CD4-positive, alpha-beta T cell treated with Interleukin-17A for 1 hour (primary cell): ENCODE data around the gene GTF3C6.
"Not testable (repeated sequence)": the region's sequence is repeated elsewhere in the genome, so short reads cannot be mapped to it uniquely, and the experiment has no call there.

Experiments
- DNase-seq: peaks from one replicate; pipeline ENCODE4 v3.0.0-alpha.2; 2020

Gene GTF3C6, protein sequence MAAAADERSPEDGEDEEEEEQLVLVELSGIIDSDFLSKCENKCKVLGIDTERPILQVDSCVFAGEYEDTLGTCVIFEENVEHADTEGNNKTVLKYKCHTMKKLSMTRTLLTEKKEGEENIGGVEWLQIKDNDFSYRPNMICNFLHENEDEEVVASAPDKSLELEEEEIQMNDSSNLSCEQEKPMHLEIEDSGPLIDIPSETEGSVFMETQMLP

DNA sequence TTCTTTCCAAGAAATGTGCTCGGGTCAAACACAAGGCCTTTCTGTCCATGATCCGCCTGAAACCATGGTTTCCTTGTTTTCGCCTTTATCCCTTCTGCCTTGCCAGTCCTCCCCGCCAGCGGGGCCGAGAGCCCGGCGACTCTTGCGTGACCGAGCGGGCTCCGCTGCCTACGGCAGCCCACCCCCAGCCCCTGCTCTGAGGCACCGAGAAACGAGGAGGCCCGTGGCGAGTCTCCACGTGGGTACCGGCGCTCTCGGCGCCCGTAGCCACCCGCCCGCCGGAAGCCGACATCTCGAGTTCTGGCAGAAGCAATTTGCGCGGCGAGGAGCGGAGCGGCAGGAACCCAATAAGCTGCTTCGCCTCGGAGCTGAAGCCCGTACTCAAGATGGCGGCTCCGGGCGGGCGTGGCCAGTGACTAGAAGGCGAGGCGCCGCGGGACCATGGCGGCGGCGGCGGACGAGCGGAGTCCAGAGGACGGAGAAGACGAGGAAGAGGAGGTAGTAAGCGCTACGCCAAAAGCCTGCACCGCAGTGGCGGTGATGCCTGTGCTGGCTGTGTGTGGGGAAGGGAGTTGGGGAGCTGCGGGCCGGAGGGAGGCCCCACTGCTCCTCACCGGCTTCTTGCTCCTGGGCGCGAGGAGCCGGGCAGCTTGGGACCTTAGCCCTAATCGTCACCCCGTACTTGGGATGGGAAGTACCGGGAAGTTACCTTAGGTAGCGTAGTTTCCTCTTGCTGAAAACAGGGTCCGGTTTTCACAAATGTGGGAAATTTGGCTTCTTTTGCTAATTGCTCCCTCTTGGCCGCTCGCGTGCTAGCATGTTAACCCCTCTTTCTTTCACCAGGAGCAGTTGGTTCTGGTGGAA is at the start of gene GTF3C6:
Gene GTF3C6, plus strand, starts transcription at position 378 of the 864 bp plus-strand sequence. Its CDS starts 64 bp downstream, at position 442.
- peak; percentile 94 for DNase-seq

DNA sequence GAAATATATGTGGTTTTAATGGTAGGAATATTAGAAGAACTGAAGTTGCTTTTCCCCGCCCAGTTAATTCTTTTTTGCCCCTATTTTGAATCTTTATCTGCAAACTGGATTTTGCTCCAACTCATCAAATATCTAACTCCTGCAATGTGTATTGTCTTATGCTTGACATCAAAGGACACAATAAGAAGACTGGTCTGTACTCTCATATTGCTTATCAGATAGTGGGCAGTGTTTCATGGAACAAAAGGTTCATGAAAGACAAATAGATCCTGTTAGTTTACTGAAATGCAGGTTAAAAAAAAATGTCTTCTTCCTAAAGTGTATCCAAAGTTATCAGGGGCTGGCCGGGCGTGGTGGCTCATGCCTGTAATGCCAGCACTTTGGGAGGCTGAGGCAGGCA is 27.7 kb upstream of the GTF3C6 start:
- no peak for DNase-seq

DNA sequence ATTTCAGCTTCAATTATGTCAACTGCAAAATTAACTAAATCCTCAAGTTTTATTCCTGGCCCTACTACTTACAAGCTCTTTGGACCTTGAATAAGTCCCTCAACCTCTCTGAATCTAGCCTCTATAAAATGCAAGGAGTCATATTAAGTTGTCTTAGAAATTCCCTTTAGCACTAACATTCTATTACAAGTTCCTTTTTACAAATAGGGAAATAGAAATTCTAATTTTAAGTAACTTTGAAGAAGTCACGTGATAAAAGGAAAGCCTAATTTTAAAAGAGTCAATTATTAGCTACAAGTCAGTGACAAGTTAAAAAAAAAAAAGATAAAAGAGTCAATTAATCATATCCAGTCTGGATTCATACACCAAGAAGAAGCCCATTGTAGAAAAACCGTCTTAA is 24.6 kb upstream of the GTF3C6 start:
- DNase-seq, result no peak

DNA sequence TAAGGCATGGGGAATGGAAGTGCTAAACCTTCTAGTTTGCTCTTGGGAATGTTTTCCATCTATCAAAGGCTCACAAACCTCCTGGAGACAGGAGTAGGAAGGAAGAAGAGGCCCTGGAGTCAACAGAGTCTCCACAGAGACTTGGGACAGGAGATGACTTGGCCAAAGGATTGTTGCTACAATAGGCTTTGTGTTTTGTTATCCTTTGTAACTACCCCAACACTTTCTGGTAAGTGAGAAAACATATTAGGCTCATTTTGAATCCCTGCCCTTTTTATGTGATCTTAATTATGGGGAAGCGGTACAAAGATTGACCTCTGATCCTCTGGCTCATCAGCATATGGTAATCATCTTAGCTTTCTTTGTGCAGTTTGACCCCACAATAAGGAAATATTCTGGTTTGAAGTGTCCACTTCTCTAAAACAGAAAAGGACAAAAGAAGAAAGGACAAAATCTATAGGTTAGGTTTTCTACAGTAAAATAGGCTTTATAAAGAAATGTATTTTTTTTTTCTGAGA is 24.1 kb upstream of the GTF3C6 start:
- no peak for DNase-seq

DNA sequence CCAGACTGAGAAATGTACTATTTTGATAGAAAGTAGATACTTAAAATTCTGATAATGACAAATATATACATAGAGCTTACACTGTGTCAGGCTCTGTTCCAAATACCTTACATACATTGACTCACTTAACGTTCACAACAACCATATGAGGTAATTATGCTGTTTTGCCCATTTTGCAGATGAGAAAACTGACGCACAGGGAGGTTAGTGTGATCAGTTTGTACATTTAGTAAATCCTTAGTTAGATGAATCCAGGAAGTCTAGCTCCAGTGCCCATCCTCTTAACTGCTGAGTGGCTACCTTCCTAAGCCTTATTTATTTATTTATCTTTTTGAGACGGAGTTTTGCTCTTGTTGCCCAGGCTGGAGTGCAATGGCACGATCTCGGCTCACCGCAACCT is 23.3 kb upstream of the GTF3C6 start:
- DNase-seq, result no peak

DNA sequence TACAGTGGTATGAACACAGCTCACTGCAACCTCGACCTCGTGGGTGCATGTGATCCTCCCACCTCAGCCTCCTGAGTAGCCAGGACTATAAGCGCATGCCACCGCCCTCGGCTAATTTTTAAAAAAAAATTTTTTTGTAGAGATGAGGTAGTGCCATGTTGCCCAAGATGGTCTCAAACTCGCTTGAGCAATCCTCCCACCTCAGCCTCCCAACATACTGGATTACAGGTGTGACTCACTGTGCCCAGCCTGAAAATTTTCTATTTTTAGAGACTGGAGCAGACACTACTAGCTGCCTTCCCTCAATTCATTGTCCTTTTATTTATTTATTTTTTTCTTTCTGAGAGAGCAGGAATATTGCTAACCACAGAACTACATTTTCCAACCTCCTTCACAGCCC is 20.3 kb upstream of the GTF3C6 start:
- DNase-seq, result no peak

DNA sequence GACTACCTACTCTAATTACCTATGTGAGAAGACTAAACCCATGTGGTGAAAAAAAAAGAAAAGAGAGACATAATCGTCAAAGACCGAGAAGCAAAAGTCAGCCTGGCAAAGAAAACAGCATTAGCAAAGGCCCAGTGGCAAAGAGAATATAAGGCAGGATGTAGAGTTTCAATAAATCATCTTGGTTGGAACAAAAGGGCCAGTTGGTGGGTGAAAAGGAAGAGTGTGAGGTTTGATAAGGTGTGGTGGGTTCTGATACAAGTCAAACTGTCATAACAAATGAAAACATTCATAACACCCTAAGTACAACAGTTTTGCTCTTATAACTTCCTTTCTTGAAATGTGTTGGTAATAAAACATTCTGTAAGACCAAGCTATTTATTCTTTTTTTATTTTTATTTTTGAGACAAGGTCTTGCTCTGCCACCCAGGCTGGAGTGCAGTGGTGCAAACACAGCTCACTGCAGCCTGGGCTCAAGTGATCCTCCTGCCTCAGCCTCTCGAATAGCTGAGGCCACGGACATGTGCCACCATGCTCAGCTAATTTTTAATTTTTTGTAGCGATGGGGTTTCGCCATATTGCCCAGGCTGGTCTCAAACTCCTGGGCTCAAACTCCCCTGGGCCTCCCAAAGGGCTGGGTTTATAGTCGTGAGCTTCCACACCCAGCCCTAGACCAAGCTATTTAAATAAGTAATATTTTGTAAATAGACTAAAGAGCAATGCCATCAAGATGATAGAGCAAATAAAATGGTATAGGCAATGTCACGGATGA is 18.9 kb upstream of the GTF3C6 start:
- DNase-seq, result no peak

DNA sequence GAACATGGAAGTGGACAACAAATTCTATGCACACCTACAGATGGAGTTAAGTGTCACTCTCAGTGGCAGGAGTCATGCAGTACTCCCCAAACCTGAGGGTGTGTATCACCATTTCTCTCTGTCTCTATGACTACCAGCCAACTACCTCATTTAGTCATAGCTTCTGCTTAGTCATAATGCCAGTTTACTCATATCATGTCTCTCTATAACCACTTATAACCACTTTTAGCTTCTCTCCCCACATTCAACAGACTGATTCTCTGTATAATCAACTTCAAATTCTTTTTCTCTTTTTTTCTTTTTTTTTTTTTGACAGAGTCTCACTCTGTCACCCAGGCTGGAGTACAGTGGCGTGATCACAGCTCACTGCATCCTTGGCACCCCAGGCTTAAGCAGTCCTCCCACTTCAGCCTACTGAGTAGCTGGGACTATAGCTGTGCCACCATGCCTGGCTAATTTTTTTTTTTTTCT is 13.8 kb upstream of the GTF3C6 start:
- peak; percentile 55 for DNase-seq

DNA sequence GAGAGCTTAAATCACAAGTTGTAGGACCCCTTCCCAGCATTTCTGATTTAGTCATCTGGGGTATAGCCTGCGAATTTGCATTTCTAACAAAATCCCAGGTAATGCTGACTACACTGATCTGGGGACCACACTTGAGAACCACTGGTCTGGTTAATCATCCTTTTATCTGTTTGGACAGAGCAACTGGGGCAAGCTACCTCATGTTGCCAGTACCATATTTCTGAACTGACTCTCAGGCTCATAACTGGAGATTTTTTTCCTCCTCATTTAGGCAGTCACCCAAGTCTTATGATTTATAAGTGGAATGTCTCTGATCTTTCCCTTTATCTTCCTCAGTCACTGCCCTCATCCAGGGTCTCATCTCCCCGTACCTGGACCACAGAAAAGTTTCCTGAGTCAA is 12.0 kb upstream of the GTF3C6 start:
- DNase-seq, result no peak

DNA sequence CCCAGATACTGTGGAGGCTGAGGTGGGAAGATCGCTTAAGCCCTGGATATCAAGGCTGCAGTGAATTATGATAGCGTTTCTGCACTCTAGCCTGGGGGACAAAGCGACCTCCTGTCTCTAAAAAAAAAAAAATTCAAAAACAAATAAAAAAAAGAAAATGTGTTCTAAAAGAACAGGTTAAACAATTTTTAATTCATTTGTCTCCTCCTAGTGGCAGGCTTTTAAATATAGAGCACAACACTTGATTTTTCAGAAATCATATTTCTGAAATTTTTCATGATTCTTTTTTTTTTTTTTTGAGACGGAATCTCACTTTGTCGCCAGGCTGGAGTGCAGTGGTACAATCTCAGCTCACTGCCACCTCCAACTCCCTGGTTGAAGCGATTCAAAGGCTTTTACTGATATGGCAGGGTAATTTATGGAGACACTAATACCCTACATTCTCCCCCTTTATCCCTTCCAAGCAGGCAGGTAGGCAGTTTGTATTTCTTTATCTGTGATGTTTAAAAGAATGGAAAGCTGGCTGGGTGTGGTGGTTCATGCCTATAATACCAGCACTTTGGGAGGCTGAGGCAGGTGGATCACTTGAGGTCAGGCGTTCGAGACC is 8.7 kb upstream of the GTF3C6 start:
- DNase-seq, result peak; percentile 58

DNA sequence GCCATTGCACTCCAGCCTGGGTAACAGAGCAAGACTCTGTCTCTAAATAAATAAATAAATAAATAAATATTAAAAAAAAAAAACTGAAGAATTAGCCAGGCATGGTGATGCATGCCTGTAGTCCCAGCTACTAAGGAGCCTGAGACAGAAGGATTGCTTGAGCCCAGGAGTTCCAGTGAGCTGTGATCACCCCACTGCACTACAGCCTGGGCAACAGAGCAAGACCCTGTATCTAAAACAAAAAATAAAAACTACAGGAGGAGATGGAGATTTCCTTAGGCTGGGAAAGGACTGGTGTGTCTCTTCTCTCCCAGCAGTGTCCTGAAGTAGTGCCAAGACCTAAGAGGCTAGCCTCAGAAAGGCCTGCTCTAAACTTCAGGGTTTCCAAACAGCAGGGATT is 8.1 kb upstream of the GTF3C6 start:
- no peak for DNase-seq

DNA sequence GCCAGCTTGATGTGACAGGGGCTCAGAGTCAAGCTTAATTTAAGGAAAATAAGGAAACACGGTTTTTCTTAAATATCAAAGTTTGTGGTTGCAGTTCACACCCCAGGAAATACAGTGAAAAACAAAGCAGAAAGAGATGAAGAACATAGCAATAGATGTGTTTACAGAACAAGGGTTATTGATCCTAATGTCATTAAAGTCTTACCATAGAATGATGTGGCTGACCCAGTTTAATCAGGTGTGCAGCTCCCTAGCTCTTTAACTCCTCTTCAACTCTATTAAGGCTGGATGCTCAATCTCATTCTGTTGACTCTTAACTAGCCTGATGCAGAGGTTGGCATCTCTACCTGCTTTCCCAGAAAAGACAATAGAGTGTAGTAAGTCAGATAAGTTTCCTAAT is 7.5 kb upstream of the GTF3C6 start:
- no peak for DNase-seq

DNA sequence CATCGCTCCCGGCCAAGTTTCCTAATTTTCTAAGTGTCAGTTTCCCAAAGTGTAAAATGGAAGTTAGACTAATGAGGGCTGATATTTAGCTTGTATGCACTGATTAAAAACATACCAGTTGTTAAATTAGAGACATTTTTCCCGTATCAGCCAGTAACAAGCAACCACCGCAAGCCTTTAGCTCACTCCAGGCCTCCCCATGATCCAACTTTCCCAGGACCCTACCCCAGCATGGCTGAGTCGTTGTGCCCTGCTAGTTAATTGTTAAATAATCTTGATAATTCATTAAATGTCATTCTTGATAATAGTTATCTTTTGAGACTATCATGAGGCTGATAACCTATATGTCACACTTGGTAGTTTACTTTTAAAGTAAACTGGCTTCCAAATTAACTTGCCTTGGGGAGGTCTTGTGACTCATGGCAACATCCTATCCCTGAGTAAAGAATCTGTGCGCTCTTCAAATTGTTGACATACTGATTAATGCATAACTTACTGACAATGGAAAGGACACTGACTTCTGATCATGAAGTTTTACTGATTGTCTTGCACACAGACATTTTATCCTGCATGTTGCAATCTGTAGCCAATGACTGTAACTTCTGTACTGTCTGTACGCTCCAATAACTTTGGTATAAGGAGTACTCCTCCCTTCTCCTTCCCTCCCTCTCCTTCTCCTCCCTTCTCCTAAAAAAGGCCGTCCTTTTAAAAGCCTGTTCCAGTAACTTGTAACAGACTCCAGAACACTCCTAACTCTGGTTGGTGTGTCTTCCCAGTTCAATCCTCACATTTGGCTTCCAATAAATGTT is 6.3 kb upstream of the GTF3C6 start:
- no peak for DNase-seq

DNA sequence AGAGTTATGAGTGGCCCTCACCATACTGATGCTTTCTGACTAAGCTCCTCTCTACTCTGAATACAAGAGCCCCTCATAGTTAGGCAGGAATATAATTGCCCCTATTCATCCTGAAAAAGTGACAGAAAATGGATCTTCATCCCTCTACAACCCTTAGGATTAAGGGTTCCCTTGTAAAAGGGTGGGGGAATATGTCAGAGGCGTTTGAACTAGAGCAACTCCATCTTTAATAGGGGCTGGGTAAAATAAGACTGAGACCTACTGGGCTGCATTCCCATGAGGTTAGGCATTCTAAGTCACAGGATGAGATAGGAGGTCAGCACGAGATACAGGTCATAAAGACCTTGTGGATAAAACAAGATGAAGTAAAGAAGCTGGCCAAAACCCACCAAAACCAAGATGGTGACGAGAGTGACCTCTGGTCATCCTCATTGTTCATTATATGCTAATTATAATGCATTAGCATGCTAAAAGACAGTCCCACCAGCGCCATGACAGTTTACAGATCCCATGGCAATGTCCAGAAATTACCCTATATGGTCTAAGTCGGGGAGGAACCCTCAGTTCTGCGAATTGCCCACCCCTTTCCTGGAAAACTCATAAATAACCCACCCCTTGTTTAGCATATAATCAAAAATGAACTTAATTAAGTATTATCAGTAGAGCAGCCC is 4.7 kb upstream of the GTF3C6 start:
- no peak for DNase-seq

DNA sequence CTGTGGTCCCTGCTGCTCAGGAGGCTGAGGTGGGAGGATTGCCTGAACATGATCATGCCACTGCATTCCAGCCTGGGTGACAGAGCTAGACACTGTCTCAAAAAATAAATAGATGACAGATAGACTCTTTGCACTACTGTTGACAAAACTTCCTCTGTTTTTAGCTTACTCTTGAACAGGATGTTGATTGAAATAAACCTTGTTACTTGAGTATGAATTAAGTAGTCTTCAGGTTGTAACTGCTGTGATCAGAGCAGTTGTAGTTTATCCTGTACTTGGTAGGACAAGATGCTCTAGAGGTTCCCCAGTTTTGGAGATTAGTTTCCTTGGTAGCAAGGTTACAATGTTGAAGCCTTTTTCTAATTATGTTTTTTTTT is 1.5 kb downstream of the GTF3C6 start:
- DNase-seq, result no peak

DNA sequence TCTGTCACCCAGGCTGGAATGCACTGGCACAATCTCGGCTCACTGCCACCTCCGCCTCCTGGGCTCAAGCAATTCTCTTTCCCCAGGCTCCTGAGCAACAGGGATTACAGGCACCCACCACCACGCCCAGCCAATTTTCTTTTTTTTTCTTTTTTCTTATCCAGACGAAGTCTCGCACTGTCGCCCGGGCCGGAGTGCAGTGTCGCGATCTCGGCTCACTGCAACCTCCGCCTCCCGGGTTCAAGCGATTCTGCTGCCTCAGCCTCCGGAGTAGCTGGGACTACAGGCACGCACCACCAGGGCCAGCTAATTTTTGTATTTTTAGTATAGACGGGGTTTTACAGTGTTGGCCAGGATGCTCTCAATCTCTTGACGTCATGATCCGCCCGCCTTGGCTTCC is 4.1 kb downstream of the GTF3C6 start:
- not testable (repeated sequence) for DNase-seq

DNA sequence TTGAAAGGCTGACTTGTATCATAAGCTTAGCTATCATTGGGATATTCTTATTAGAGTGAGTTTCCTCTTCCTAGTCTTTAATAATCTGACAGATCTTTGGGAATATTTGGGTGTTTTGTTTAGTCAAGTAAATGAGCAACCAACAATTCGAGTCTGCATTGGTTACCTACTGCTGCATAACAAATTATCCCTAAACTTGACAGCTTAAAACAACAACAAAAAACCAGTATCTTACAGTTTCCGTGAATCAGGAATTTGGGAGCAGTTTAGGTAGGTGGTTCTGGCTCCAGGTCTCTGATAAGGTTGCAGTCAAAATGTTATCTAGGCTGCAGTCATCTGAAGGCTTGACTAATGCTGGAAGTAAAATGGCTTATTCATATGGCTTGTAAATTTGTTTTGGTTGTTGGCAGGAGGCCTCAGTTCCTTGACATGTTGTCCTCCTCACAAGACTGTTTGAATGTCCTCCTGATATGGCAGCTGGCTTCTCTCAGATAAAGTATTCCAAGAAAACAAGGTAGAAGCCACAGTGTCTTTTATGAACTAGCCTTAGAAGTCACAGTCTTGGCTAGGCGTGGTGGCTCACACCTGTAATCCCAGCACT is 7.2 kb downstream of the GTF3C6 start:
- no peak for DNase-seq

DNA sequence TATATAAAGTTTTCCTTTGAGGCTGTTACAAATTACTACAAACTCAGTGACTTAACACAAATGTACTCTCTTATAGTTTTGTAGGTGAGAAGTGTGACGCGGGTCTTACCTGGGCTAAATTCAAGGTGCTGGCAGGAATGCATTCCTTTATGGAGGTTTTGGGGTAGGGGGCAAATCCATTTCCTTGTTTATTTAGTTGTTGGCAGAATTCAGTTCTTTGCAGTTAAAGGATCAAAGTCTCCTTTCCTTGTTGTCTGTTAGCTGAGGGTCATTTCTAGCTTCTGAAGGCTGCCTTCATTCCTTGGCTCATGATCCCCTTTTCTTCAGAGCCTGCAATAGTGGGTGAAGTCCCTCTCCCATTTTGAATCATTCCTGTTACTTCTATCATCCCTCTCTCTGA is 10.2 kb downstream of the GTF3C6 start:
- not testable (repeated sequence) for DNase-seq

DNA sequence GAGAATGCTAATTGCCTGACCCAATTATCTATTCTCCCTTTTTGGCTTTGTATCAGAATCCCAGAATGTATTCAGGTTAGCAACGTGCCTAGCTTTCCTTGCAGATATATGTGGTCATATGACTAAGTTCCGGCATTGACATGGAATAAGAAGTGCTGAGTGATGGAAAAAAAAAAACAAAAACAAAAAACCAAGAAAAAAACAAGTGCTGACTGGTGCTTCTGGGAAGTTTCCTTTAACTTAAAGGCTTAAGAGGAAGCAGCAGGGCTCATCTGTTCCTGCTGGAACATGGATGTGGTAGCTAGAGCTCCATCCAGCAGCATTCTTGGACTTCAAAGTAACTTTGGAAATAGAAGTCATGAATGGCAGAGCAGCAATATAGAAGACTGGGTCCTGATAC is 13.0 kb downstream of the GTF3C6 start:
- no peak for DNase-seq

DNA sequence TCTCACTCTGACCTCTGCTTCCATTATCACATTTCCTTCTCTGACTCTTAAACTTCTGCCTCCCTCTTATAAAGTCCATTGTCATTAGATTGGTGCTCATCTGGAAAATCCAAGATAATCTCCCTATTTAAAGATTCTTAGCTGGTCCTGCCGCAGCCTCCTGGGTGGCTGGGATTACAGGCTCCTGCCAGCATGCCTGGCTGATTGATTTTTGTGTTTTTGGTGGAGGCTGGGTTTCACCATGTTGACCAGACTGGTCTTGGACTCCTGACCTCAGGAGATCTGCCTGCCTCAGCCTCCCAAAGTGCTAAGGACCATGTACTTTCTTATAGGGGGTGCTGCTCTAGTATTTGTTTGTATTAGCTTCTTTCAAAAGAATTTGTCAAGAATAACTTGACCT is 18.1 kb downstream of the GTF3C6 start:
- no peak for DNase-seq

DNA sequence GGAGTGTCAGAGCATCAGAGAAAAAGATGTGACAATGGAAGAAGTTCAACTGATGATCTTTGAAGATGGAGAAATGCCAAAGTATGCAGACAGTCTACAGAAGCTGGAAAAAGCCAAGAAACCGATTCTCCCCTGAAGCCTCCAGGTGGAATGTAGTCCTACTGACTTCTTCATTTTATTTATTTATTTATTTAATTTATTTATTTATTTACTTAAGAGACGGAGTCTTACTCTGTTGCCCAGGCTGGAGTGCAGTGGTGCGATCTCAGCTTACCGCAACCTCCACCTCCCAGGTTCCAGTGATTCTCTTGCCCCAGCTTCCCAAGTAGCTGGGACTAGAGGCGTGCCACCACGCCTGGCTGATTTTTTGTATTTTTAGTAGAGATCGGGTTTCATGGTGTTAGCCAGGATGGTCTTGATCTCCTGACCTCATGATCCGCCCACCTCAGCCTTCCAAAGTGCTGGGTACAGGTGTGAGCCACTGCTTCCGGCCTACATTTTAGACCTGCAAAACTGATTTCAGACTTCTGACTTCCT is 21.1 kb downstream of the GTF3C6 start:
- DNase-seq, result peak; percentile 31
